HG03097 (cell line): ENCODE results near the gene RAB44.
"Not testable (repeated sequence)": the region's sequence is repeated elsewhere in the genome, so short reads cannot be mapped to it uniquely, and the experiment has no call there.

Experiments used
- ATAC-seq: cut with Tn5 transposase; IDR thresholded peaks from one replicate; pipeline ENCODE4 v1.9.1; 2021; ENCODE audit not compliant: unreplicated experiment, low FRiP score

The RAB44 gene

GRCh38 chr6:36704961-36705577, 7.4 kb downstream of the RAB44 start:
- ATAC-seq, result not testable (repeated sequence)

DNA sequence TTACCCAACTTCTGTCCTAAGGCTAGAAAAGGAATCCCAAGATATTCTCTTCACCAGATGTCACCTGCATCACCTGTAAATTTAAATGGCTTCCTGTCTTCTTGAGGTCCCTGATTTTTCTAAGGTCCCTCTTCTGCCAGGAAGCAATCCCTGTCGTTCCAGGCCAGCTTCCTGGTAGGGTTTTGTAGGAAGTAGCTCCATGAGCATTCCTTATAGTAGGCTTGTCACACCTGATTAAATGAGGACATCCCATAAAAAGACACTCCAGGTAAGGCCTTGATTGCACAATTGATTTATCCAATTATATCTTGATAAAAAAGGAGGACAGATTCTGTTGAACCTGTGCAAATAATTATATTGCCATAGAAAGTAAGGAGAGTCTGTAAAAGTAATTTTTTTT, 8.7 kb downstream of the RAB44 start:
- no peak for ATAC-seq

DNA sequence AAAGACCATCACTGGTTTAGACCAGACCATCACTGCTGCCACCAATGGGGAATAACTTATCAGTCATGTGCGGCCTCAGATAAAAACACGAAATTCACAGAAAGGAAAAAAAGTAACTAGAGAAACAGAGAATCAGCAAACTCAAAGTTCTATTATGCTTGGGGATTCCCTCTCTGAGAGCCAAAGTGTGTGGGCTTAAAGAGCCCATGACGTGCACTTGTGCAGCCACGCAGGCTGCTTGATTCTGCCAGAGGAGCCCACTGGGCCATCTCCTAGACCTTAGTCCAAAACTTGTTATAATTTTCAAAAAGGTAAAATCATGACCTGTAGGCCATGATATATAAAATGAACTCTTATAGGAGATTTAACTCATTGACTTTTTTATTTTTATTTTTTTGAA, 15.2 kb downstream of the RAB44 start:
- ATAC-seq, result no peak

DNA sequence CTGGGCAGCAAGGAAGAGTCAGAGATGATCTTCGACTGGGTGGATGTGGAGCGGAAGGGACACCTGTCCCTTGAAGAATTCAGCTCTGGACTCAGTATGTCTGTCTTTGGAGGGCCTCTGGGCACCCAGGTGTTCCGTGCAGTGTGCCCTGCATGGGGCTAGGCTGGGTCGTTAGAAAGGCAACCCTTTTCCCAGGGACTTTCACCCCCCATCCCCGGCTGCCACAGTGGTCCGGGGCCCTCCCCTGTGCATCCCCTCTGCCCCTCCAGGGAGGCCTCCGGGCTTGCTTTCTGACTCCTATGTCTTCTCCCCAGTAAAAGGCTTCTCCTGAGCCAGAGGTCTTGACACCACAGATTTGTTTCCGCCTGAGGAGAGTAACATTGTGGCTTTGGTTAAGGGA, 16.2 kb downstream of the RAB44 start:
- no peak for ATAC-seq

GRCh38 chr6:36714511-36714910, 16.9 kb downstream of the RAB44 start:
- ATAC-seq, result no peak

- no peak for ATAC-seq
Measured at GRCh38 chr6:36715469-36715868, 17.8 kb downstream of the RAB44 start.

DNA sequence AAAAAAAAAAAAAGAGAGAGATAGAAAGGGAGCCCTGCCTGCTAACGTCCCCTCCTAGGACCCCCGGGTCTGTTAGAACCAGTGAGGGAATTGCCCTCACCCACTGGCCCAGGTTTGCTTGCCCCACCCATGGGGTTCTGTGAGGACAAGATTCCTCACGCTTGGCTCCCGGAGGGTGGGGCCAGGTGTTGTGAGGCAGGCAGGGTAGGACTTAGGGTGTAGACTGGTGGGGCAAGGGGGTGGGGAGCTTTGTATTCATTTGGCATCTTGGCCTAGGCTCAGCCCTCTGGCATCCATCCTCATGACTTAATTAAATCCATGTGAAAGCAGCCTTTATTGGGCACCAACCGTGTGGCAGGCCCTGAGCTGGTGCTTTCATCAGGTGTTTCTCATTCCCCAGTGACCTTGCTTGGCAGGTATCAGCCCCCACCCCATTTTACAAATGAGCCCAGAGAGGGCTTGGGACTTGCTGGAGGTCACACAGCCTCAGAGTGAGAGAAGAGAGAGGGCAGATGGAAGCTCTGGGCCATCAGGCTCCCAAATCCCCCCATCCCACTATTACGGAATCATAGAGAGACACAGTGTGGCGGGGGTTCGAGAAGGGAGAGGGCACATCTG, 19.0 kb downstream of the RAB44 start:
- ATAC-seq, result no peak

GRCh38 chr6:36717231-36717825, 19.7 kb downstream of the RAB44 start:
- no peak for ATAC-seq

DNA sequence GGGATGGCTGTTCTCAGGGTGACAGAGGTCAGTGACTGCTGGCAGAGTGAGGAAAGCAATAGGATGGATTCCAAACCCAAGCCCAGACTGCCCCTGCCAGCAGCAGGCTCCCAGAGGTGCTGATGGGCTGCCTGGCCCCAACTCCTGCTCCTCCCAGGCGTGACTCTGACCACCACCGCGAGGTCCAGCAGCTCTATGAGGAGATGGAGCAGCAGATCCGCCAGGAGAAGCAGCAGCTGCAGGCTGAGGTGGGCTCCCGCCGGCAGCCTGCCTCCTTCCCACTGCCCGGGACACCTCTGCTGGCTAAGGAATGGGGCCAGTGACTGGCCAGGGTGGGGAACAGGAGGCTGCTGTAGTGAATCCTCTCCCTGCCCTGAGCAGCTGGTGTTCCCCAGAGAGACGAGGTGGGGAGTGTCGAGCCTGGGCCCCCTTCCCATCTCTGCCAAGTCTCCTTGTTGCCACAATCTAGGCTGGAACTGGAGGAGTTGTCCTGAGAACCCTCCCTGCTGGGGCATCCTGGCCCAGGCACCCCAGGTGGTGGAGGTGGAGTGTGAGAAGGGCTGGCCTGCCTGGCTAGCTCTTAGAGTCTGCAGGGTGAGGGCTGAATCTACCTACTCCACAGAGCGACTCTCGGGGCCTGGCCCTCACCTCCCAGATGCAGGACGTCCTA, 20.4 kb downstream of the RAB44 start:
- ATAC-seq, result no peak

- no peak for ATAC-seq
Measured at GRCh38 chr6:36718560-36718959, 20.9 kb downstream of the RAB44 start.

GRCh38 chr6:36719126-36719525, 21.5 kb downstream of the RAB44 start:
- no peak for ATAC-seq

GRCh38 chr6:36720251-36721141, 22.9 kb downstream of the RAB44 start:
- ATAC-seq, result no peak

DNA sequence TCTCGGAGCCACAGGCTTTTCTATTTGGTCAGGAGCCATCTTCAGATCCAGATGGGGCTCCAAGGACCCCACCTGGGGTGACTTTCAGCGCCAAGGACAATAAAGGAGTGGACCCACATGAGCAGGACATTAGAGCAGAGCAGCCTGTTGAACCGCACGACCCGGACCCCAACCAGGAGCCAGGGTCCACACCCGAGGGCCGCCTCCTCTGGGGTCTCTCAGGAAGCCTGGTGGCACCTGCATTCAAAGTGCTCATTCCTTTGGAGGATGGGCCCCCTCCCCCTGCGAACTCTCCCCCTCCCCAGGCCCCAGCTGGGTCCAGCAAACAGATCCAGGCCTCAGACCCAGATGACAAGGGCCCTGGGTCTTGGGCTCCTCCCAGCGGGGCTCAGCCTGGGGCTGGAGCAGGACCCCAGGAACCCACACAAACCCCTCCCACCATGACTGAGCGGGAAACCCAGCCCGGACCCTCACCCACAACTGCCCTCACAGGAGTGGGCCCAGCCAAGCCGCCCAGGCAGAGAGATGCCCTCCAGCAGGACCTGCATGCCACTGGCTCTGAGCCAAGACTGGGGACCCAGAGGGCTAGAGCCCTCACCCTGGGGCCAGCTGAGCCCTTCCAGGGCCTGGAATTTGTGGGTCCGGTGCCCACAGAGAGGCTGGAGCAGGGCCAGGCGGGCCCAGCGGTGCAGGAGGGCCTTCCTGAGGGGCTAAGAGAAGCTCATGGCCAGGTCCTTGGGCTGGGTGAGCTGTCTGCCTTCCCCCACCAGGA, 23.9 kb downstream of the RAB44 start:
- no peak for ATAC-seq

DNA sequence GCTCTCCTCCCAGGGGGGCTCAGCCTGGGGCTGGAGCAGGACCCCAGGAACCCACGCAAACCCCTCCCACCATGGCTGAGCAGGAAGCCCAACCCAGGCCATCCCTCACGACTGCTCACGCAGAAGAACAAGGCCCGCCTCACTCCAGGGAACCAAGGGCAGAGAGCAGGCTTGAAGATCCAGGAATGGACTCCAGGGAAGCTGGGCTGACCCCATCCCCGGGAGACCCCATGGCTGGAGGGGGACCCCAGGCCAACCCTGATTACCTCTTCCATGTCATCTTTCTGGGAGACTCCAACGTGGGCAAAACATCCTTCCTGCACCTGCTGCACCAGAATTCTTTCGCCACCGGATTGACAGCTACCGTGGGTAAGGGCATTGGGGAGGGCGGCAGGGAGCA, 24.7 kb downstream of the RAB44 start:
- no peak for ATAC-seq

DNA sequence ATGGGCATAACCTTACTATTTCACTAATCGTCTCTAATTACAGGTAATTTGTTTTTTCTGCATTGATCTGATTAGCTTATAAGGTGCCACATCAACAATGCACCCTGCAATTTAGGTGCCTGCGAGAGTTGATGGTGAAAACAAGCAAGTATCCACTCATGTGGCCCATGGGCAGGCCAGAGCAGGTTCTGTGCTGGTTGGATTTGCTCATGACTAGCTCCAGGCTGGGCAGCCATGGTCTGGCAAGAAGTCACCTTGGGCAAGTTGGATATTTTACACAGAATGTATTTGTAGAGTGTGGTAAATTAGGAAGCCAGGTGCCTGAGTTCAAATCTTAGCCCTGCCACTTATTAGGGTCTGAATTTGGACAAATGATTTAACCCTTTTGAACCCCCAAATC, 25.3 kb downstream of the RAB44 start:
- ATAC-seq, result no peak

DNA sequence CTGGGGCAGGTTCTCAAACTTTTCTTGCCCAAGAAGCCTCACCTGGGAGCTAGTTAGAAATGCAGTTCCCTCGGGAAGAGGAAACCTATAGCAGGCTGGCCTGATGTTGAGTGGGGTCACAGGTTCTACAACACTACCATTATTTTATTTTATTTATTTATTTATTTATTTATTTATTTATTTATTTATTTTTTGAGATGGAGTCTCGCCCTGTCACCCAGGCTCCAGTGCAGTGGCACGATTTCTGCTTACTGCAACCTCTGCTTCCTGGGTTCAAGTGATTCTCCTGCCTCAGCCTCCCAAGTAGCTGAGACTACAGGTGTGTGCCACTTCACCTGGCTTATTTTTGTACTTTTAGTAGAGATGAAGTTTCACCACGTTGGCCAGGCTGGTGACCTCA, 26.4 kb downstream of the RAB44 start:
- ATAC-seq, result not testable (repeated sequence)

- no peak for ATAC-seq
Measured at GRCh38 chr6:36724514-36725390, 27.1 kb downstream of the RAB44 start.

GRCh38 chr6:36725581-36725980, 28.0 kb downstream of the RAB44 start:
- no peak for ATAC-seq

GRCh38 chr6:36727505-36728021, 29.9 kb downstream of the RAB44 start:
- ATAC-seq, result no peak
